Stimulated activated CD4-positive, alpha-beta T cell treated with anti-CD3 and anti-CD28 coated beads, Interleukin-2, amount 100 ng/mL, for 24 hours (primary cell): Measurements from ENCODE around the gene ASS1.
A peak's percentile ranks its signal among the peaks of the same experiment; 100 is the strongest.
"Not testable (repeated sequence)": the region's sequence is repeated elsewhere in the genome, so short reads cannot be mapped to it uniquely, and the experiment has no call there.

Experiments
- DNase-seq, 2 donors: peaks; one replicate each; pipeline ENCODE4 v3.0.0-alpha.2; 2020

Gene ASS1

GRCh38 chr9:130419521-130420035, 25.2 kb upstream of the ASS1 start:
- DNase-seq, result no peak

DNA sequence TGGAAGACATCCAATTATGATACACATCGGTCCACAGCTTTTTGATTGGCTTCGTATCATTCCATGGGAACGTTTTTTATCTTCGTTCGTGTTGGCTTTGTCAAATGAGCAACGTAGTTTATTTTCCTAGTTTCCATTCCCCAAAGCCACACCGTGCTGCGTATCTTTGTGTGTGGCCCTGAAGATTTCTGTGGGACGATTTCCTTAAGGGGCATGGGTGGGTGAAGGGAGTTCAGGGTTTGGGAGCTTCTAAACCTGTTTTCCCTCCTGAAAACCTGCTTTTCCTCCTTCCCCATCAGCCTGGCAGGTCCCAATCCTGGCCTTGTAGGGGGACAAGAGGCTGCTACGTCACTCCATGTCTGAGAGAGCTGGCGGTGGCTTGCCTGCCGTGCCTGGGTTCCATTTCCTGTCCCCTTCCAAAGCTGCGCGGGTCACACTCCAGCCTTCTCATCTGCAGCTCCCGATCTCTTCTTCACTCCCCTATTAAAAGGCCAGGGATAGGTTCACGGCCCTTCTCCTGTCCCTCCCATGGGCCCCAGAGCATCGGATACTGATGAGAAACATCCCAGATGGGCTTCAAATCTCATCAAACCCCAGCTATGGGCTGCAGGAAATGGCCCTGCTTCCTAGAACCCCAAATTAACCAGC, 23.5 kb upstream of the ASS1 start:
- DNase-seq, result no peak

DNA sequence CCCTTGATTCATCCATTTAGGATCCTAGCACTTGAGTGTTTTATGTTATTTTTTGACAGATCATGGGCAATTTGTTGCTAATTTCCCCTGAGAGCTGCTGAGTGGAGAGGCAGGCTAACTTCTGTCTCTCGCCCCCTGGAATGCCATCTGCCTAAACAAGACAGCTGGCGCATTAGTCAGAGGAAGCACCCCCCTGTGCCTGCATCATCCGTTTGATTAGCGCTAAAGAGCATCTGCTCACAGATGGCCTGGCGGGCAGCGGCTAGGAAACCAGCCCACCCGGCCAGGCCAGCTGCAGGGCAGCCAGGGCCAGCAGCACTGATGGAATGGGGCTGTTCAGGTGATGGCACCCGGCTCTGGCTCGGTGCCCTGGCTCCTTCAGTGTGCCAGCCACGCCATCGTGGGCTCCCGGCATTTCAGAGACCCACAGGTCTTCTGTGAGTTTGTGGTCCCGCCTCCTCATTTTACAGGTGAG, 22.9 kb upstream of the ASS1 start:
- DNase-seq, result no peak

- no peak for DNase-seq
These were observed 22.2 kb upstream of the ASS1 start for GRCh38 chr9:130422546-130422945.

DNA sequence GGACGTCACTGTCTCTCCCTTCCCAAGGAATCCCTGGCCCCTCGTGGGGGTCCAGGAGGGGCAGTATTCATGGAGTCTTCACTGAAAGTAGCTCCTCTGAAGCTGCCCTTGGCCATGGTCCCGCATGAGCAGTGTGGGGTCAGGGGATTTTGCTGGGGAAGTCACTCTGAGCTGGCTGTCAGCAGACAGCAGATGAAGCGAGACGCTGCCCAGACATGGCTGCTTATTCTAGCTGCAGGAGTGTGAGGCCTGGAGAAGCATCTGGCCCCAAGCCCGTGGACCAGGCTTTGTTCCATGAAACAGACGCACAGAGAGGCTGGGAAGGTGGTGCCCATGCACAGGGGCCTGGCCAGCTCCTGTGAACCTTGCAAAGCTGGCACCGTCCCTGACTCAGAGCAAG, 21.5 kb upstream of the ASS1 start:
- no peak for DNase-seq

DNA sequence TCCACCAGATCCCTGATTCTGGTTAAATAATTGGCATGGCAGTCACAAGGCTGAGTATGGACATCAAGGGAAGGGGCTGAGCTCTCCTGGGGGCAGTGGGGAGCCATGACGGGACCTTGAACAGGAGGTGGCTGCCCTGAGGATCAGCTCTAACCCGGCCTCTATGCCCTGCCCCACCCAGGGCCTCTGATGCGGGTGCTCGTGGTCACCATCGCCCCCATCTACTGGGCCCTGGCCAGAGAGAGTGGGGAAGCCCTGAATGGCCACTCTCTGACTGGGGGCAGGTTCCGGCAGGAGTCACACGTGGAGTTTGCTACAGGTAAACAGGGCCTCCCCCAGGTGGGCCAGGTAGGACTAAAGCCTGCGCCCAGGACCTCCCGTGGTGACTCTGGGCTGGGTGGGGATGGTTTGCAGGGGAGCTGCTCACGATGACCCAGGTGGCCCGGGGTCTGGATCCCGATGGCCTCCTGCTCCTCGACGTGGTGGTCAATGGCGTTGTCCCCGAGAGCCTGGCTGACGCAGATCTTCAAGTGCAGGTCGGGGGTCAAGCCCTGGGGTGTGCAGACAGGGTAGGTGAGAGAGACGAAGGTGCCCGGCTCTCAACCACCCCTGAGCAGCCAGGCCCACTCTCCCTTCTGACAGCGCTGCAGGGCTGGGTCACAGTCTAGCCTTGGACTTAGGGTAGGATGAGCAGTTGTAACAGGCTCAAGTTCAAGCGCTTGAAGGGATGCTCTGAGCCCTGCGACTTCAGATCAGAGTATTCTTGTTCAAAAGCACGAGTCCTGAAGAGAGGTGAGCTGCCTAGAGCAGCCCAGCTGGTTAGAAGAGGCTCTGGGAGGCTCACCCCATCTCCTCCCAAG, 19.9 kb upstream of the ASS1 start:
- no peak for DNase-seq

DNA sequence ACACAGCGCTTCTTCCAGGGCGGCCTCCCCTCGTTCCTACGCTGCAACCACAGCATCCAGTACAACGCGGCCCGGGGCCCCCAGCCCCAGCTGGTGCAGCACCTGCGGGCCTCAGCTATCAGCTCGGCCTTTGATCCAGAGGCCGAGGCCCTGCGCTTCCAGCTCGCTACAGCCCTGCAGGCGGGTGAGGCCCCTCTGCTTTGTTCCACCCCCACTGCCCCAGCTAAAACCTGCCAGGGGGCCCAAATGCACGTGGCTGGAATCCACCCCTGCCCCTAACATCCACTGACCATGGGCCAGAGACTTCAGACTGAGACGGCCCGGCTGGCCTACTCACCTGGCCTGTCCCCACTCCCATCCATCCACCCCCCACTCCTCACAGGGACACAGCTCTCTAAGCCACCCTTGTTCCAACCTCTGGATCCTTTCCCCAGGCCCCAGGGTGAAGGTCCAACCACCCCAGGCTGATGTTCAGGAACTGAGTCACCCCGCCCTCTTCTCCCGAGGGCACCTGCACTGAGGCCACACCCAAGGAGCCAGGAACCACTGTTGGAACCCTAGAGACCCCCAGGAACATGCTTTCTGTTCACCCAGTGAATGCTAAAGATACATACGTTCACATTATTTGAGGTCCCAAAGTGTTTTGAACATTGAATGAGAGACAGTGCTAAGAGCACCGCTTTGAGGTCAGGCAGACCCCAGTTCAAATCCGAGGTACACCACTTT, 18.9 kb upstream of the ASS1 start:
- no peak for DNase-seq

DNA sequence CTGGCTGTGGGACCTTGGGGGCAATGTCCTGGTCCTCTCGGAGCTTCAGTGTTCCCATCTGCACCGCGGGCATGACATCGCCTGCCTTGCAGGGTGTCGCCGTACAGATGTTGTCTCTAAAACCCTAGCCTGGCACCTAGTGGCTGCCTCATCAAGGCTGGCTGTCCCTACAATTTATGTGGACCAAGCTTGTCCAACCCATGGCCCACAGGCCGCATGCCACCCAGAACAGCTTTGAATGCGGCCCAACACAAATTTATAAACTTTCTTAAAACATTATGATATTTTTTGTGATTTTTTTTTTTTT, 18.3 kb upstream of the ASS1 start:
- DNase-seq, result no peak

GRCh38 chr9:130426883-130427282, 17.9 kb upstream of the ASS1 start:
- DNase-seq, result no peak

DNA sequence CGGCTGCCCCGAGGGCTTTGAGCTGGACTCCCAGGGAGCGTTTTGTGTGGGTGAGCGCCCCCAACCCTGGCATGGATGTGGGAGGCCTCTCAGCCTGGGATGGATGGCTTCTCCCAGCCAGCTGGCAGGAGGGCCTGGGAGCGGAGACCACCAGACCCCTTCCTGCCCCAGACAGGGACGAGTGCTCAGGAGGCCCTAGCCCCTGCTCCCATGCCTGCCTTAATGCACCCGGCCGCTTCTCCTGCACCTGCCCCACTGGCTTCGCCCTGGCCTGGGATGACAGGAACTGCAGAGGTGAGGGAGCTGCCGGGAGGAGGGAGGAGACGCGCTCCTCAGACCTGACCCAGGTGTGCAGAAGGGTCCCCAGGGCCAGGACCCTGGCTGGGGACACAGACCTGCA, 17.4 kb upstream of the ASS1 start:
- no peak for DNase-seq

DNA sequence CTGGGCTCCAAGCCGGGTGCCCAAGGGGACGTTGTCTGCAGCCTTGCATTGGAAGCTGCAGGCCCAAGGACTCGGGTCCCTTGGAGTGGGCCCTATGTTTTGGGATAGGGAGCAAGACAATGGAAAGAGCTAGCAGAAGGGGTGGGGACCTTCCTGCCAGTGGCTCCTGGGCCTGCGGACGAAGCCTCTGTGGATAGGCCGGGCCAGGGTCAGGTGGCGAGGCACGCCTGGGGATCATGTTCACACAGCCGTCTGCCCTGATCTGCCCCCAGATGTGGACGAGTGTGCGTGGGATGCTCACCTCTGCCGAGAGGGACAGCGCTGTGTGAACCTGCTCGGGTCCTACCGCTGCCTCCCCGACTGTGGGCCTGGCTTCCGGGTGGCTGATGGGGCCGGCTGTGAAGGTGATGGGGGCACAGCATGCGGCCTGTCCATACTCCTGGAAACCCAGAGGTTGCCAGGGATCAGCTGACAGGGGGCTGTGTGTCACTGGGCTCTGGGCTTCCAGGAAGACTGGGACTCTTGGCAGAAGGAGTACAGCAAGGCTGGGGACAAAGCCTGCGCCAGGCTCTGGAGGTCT, 16.6 kb upstream of the ASS1 start:
- no peak for DNase-seq

GRCh38 chr9:130429381-130429780, 15.4 kb upstream of the ASS1 start:
- DNase-seq, result no peak

DNA sequence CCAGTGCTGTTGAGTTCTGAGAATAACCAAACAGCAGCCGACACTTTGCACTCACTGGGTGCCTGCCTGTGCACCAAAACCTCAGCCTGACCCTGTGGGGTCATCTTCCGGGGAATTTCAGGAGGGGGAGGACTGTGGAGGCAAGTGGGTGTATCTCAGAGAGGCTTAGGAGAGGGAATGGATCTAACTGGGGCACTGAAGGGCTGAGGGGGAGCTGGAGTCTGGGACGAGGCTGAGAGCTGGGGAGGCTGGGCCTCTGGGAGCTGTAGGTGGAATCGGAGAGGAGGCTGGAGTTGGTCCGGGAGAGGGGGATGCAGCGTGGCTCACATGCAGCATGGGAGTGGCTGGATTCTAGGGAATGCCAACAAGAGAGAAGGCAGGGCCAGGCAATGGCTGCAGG, 14.9 kb upstream of the ASS1 start:
- no peak for DNase-seq

- DNase-seq, result no peak
These were observed 14.5 kb upstream of the ASS1 start for GRCh38 chr9:130430232-130430631.

DNA sequence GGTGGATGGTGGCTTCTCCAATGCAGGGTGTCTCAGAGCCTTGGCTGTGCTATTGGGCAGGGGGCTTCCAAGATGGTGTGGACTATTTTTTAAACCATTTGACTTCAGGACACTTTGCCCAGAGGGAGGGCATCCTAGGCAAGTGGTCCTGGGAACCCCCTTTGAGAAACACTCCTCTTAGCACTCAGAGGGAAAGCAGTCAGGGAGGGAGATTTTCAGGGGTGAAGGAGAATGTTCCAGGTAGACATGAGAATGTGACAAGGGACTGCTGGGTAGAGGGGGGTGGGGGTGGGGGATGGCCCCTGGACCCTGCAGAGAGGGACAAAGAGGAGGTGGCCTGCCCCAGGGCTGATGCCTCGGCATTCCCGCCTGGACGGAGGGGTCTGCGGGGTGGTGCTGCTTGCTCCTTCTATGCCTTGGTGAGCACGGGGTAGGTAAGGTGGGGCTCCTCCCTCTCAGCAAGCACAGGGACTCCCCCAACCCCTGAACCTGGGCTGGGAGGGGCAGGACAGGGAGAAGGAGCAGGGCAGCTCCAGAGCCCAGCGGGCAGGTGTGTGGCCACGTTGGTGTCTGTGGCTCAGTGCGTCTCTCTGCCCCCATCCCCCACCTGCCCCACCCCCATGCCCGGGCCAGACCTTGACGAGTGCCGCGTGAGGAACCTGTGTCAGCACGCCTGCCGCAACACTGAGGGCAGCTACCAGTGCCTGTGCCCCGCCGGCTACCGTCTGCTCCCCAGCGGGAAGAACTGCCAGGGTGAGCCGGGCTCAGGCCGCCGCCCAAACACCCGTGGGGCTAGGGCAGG, 13.8 kb upstream of the ASS1 start:
- DNase-seq, result no peak

GRCh38 chr9:130431536-130432303, 13.0 kb upstream of the ASS1 start:
- no peak for DNase-seq

DNA sequence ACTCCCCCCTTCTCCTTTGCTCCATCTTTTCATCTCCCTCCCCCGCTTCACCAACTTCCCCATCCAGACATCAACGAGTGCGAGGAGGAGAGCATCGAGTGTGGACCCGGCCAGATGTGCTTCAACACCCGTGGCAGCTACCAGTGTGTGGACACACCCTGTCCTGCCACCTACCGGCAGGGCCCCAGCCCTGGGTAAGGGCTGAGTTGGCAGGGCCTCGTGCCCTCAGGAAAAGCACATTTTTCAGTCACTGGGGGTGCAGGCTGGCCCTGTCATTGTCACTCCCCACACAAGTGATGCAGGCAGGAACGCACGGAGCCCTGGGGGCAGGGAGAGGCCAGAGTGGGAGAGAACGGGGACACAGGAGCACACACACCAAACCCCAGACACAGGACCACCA, 12.4 kb upstream of the ASS1 start:
- no peak for DNase-seq

GRCh38 chr9:130432796-130433167, 12.0 kb upstream of the ASS1 start:
- DNase-seq, result peak in 1 of 2 donors; percentile 14

GRCh38 chr9:130433168-130433946, 11.4 kb upstream of the ASS1 start:
- DNase-seq, result peak; percentile 35 to 63

GRCh38 chr9:130433947-130434262, 10.9 kb upstream of the ASS1 start:
- DNase-seq, result no peak

- not testable (repeated sequence) for DNase-seq
These were observed 10.1 kb upstream of the ASS1 start for GRCh38 chr9:130434656-130435055.
